GM19395 (cell line): ENCODE measurements around the gene RELA.
A peak's percentile ranks its signal among the peaks of the same experiment; 100 is the strongest.
"Not testable (repeated sequence)": the region's sequence is repeated elsewhere in the genome, so short reads cannot be mapped to it uniquely, and the experiment has no call there.

ENCODE experiments used
- ATAC-seq: cut with Tn5 transposase; IDR thresholded peaks from one replicate; pipeline ENCODE4 v1.9.1; 2021; ENCODE audit warnings: mild to moderate bottlenecking, moderate library complexity; ENCODE audit not compliant: unreplicated experiment

Gene RELA

DNA sequence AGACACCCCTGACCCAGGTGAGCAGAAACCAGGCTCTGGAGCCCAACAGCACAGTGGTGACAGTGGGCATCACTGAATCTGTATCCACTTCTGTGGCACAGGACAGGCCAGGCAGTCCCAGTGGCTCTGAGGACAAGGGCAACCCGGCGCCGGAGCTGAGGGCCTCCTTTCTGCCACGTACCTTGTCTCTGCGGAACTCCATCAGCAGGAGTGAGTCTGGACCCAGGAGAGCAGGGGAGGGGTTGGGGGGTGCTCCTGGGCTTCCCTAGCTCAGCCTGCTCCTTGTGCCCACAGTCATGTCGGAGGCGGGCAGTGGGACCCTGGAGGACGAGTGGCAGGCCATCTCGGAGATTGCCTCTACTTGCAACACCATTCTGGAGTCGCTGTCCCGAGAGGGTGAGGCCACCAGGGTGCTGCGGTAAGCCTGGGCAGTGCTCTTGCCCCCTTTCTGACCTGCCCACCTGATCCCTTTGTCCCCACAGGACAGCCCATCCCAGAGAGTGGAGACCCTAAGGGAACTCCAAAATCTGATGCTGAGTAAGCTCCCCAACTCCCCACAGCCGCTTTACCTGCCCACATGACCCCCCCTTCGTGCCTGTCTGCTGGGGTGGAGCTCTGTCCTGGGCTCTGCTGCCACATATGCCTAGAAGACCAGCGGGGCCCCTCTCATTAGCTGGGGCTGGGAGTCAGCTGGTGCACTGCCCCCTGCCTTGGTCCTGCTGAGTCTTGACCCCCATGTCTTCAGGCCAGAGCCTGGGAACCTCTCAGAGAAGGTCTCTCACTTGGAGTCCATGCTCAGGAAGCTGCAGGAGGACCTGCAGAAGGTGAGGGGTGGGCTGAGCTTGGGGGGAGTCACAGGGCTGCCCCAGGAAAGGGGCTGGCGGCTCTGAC lies 12.8 kb downstream of the RELA start:
- no peak for ATAC-seq

DNA sequence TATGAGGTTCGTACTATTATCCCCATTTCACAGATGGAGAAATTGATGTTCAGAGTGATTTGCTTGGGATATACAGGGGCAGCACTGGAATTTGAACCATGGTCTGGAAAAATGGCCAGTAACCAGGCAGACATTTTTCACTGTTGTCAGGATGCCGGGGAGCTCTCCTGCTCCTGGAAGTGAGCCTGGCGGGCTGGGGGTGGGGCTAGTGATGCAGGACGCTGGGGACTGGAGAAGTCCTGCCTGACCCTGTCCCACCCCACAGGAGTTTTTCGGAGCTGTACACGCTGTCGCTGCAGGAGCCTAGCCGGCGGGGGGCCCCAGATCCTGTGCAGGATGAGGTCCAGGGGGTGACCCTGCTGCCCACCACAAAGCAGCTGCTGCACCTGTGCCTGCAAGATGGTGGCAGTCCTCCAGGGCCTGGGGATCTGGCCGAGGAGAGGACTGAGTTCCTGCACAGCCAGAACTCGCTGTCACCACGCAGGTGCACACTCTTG lies 13.7 kb downstream of the RELA start:
- no peak for ATAC-seq

DNA sequence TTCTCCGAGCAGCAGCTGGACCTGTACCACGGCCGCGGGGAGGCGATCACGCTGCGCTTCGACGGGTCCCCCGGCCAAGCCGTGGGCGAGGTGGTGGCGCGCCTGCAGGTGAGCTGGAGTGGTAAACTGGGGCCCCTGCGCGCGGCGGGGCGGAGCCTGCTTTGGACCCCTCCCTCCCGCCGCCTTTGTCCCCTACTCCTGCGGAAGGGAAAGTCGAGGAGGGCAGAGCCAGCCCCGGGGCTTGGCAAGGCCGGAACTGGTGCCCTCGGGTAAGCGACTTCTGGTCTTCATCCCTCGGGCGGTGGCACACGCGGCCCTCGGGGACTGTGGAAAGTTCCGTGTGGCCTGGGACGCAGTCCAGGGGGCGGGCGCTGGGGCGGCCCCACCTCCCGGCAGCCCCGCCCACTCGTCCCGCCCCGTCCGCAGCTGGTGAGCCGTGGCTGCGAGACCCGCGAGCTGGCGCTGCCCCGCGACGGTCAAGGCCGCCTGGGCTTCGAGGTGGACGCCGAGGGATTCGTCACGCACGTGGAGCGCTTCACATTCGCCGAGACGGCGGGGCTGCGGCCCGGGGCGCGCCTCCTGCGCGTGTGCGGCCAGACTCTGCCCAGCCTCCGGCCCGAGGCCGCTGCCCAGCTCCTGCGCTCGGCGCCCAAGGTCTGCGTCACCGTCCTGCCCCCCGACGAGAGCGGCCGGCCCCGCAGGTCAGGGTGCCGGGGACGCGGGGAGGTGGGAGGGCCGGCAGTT lies 15.6 kb downstream of the RELA start:
- no peak for ATAC-seq

DNA sequence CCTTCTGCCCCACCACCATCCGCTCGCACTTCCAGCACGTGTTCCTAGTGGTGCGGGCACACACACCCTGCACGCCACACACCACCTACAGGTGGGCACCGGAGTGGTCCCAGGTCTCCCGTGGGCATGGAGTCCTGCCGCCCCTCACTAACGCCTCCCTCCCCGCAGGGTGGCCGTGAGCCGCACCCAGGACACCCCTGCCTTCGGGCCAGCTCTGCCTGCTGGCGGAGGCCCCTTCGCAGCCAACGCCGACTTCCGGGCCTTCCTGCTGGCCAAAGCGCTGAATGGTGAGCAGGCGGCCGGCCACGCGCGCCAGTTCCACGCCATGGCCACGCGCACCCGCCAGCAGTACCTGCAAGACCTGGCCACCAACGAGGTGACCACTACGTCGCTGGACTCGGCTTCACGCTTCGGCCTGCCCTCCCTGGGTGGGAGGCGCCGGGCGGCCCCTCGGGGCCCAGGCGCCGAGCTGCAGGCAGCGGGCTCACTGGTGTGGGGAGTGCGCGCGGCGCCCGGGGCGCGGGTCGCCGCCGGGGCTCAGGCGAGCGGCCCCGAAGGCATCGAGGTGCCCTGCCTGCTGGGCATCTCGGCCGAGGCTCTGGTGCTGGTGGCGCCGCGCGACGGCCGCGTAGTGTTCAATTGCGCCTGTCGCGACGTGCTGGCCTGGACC lies 16.3 kb downstream of the RELA start:
- no peak for ATAC-seq

DNA sequence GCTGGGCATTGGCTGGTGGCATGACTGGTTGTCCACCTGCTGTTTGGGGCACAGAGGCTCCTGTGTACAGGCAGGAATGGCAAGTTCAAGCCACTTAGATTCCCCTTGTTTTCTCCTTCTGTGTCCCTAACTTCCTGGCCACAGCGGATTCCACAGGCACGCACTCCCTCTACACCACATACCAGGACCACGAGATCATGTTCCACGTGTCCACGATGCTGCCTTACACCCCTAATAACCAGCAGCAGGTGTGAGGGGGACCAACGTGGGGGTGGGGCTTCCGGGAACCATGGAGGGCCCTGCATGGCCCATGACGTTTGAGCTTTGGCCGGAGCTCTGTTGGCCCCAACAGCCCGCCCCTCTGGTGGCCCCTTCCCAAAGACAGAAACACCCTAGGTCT lies 17.0 kb downstream of the RELA start:
- no peak for ATAC-seq

DNA sequence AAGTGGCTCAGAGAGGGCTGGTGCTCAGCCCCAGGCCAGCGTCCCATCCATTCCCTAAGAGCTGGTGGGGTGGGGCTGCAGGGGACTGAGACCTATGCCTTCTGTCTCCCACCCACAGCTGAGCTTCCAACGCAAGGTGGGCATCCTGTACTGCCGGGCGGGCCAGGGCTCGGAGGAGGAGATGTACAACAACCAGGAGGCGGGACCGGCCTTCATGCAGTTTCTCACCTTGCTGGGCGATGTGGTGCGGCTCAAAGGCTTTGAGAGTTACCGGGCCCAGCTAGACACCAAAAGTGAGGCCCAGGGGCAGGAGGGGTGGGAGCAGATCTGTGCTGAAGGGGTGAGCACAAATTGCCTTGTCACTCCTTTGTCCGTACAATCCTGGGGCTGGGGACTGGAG lies 17.9 kb downstream of the RELA start:
- no peak for ATAC-seq

DNA sequence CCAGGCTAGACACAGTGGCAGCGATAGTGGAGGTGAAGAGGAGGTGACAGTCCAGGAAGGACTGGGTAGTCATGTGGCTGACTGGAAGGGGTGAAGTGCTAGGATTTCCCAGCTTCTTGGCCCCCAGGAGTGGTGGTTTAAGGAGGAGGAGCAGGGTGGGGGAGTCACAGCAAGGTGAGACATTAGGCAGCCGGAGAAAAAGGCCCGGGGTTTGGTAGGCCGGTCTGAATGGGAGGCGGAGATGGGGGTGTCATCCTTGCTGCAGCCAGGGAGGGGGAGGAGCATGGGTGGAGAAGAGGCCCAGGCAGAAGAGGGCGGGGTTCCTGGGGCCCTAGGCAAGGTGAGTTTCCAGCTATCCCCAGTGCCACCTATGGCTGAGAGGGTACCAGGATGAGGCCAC lies 18.7 kb downstream of the RELA start:
- ATAC-seq: no peak

DNA sequence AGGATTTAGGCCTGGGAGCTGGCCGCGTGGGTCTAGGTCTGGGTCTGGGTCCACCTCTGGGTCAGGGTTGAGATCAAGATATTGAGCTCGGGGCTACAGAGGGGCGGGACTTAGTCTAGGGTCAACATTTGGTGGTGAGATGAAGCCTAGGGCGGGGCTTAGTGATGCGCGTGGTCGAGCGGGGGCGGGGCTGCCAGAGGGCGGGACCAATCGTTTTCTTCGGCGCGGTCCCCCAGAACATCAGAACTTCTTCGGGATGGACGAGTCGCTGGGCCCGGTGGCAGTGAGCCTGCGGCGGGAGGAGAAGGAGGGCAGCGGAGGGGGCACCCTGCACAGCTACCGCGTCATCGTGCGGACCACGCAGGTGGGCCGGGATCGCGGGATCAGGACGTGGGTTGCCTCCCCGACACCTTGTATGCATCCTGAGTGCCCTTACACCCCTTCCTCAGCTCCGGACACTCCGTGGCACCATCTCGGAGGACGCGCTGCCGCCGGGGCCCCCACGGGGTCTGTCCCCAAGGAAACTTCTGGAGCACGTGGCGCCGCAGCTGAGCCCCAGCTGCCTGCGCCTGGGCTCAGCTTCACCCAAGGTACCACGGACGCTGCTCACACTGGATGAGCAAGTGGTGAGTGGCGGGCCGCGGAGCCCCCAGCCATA lies 20.6 kb downstream of the RELA start:
- no peak for ATAC-seq

DNA sequence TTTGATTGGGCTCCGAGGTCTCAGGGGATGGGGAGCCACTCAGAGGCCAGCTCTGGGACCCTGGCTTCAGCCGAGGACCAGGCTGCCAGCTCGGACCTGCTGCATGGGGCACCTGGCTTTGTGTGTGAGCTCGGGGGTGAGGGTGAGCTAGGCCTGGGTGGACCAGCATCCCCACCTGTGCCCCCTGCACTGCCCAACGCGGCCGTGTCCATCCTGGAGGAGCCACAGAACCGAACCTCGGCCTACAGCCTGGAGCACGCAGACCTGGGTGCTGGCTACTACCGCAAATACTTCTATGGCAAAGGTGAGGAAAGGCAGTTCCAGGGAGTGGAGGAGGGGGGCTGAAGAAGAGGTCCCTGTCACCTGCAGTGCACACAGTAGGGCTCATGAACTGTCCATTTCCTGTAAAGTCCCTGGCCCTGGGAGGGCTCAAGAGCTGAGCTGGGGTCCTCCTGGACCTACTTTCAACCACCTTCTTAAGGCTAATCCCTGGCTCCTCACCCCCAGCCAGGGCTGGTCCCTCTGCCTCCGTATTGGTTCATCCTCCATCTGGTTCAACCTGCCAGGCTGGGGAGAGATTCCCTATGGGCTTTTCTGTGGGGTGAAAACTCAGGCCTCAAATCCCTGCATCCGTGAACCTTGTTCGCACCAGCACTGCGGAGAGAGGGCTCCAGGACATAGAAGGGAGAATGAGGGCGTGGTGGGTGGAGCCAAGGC lies 21.3 kb downstream of the RELA start:
- no peak for ATAC-seq

DNA sequence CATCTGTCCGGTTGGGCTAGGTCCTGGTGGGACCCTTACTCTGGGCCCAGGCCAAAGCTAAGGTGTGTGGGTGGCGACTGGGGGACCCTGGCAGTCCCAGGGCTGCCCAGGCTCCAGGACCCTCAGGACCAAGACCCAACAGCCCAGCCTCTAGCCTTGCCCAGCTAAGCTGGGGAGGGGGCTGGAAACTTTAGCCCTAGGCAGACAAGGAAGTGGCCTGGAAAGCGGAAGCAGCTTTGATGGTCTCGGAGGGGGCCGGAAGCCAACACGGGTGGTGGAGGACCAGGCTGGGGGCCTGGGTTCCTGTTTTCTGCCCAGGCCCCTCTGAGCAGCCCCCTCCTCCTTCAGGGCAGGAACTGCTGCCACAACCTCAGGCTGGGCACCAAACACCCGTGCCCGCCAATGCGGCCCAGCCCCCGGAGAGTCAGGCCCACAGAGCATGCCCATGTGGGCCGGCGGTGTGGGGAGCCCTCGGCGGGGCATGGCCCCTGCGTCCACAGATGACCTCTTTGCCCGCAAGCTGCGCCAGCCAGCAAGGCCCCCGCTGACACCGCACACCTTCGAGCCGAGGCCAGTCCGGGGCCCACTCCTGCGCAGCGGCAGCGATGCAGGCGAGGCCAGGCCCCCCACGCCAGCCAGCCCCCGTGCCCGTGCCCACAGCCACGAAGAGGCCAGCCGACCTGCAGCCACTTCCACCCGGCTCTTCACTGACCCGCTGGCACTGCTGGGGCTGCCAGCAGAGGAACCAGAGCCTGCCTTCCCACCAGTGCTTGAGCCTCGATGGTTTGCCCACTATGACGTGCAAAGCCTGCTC lies 22.0 kb downstream of the RELA start:
- no peak for ATAC-seq

DNA sequence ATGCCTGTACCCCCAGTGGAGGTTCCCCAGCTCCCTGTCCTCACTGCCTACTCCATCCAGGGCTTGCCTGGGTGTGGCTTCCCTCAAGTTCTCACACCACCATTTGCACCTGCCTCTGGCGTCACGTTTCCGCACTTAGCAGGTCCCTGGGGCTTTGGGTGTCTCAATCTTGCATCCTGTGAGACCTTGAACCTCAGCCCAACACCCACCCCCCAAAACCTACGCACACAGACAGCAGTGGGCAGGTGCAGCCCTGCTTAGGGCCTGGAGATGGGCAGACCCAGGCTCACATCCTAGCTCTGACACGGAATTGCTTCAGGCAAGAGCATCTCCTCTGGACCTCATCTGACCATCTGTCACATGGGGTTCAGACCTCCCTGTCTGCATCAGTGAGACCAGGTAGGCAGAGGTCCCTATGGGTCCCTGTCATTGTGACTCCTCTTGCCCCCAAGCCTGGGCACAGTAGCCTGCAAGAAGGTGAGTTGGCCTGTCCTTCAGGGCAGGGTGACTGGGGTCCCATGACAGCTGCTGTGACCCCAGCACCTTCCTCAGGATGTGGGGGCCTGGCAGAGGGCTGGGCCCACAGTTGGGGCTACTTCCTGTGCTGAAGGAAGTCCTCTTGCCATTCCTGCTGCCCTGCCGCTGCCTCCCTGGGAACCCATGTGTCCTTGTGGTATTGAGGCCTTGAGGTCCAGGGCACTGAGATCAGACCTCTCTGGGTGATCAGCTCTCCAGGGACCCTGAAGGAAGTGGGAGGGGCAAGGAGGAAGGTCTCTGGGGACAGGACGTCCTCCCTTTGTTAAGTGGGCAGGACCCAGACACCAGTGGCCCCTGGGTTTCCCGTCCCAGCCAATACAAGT lies 22.9 kb downstream of the RELA start:
- no peak for ATAC-seq

DNA sequence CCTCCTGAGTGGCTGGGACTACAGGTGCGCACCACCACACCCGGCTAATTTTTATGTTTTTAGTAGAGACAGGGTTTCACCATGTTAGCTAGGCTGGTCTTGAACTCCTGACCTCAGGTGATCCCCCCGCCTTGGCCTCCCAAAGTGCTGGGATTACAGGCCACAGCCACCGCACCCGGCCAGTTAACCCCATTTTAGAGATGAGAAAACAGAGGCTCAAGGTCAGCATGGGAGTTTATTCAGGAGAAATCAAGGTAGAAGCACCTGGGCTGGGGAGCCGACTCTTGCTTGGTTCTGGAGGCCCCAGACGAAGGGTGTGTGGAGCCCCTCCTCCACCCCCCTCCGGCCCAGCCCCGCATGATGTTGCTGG lies 23.5 kb downstream of the RELA start:
- not testable (repeated sequence) for ATAC-seq

DNA sequence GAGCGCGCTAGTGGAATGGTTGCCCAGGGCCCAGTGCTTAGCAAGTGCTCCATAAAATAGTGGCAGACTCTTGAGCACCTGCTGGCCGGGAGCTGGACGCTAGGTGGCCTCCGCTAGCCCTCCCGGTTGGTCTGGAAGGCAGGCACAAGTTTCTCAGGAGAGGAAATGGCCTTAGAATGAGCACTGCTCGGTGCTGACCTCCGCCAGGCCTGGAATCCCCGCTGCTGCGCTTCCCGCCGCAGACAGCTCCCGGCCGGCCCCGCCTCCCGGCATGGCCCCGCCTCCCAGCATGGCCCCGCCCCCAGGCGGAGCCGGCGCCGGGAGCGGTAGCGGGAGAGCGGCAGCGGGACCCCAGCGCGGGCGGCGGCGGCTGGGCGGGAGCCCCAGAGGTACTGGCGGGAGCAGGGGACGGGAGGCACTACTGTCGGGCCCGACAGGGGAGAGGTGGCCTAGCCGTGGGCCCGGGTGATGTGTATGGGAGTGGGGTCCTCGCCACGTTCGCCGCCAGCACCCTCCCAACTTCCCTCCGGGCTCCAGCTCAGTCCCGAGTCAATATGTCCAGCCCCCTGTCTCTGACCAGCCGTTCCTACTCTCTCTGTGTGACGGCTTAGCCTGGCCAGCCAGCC lies 24.8 kb downstream of the RELA start, which contains the start of gene SIPA1:
Gene SIPA1, plus strand, starts transcription at position 308 of the 626 bp plus-strand sequence. CDS start 2,821 bp downstream, outside the sequence.
- peak; percentile 44 for ATAC-seq

DNA sequence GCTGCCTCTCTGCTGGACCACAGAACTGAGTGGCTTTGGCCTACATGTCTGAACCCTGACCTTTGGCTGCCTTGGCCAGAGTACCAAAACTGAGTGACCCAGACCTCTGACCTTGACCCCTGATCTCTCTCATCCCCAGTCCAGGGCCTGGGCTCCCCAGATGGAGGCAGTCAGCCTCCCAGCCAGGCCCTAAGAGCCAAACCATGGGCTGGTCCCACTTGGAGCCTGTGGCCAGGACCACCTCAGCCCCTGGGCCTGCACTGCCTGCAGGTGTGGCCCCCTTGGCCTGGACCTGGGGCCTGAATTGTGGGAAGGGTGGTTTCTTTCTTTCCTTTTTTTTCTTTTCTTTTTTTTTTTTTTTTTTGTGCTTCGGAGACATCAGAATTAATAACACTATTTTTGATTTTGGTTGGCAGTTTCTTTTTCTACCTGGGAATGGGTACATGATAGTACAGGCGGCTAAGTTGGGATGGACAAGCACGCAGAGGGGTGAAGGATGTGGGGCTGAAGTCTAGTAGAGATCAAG lies 25.6 kb downstream of the RELA start:
- ATAC-seq: no peak

DNA sequence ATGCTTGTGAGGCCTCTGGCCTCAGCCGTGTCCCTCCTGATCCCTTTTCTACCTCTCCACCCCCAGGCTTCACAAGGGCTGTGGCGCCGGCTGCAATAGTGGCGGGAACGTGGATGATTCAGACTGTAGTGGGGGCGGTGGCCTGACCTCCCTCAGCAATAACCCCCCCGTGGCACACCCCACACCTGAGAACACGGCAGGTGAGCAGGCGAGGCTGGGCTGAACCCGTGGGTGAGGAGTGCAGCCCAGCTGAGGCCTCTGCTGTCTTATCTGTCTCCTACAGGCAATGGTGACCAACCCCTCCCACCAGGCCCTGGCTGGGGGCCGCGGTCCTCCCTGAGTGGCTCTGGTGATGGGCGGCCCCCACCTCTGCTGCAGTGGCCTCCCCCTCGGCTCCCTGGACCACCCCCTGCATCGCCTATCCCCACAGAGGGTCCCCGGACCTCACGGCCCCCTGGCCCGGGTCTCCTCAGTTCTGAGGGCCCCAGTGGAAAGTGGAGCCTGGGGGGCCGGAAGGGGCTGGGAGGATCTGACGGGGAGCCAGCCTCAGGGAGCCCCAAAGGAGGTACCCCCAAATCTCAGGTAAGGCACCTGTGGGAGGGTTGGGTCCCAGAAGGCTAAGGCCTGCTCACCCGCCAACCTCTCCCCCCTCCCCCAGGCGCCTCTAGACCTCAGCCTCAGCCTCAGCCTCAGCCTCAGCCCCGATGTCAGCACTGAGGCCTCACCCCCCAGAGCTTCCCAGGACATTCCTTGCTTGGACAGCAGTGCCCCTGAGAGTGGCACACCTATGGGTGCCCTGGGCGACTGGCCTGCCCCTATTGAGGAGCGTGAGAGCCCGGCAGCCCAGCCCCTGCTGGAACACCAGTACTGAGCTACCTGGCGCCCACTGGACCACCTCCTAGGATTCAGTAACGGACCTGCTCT lies 26.3 kb downstream of the RELA start:
- no peak for ATAC-seq

DNA sequence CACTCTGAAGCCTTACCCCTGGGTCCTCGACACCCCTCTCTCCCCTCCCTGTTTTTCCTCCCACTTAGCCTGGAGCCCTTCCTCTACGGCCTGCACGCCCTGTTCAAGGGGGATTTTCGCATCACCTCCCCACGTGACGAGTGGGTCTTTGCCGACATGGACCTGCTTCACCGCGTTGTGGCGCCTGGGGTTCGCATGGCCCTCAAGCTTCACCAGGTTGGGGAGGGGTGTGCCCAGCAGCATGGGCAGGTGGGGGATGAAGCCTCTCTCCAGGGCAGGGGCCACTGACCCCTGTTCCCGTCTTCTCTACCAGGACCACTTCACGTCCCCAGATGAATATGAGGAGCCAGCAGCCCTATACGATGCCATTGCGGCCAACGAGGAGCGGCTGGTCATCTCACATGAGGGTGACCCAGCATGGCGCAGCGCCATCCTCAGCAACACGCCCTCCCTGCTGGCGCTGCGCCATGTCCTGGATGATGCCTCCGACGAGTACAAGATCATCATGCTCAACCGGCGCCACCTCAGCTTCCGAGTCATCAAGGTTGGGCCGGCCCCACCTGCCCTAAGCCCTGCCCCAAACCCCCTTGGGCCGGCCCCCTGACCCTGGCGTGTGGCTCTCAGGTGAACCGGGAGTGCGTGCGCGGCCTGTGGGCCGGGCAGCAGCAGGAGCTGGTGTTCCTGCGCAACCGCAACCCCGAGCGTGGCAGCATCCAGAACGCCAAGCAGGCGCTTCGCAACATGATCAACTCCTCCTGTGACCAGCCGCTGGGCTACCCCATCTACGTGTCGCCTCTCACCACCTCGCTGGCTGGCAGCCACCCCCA lies 27.6 kb downstream of the RELA start:
- no peak for ATAC-seq
